WERI-Rb-1 (cell line): ENCODE measurements around the gene PABPN1L.

ENCODE experiments used
- DNase-seq: peaks from one replicate; pipeline ENCODE4 v3.0.0-alpha.2; 2020
- H3K27ac ChIP-seq: fragments of 250-450 bp; sonication (Bioruptor Pico); 2 replicates; pipeline ENCODE4 v1.5.1; 2020; ENCODE audit warnings: mild to moderate bottlenecking, moderate library complexity
- H3K27me3 ChIP-seq: fragments of 250-450 bp; sonication (Bioruptor Pico); 2 replicates; pipeline ENCODE4 v1.5.1; 2021; ENCODE audit warnings: mild to moderate bottlenecking, low read depth, moderate library complexity; ENCODE audit not compliant: insufficient read depth, severe bottlenecking
- H3K36me3 ChIP-seq: fragments of 250-450 bp; sonication (Bioruptor Pico); 2 replicates; pipeline ENCODE4 v1.5.1; 2020; ENCODE audit warnings: mild to moderate bottlenecking, moderate library complexity
- H3K4me3 ChIP-seq: 2 replicates; pipeline ENCODE4 v1.5.1; 2011; ENCODE audit warnings: low read depth, mild to moderate bottlenecking, control low read depth, low read length
- H3K9me3 ChIP-seq: fragments of 250-450 bp; sonication (Bioruptor Pico); 2 replicates; pipeline ENCODE4 v1.5.1; 2021; ENCODE audit warnings: mild to moderate bottlenecking, moderate library complexity; ENCODE audit not compliant: severe bottlenecking
- TF ChIP-seq, protein P1 (sequence below): IDR thresholded peaks from 2 replicates; pipeline ENCODE4 v1.5.1; 2011; ENCODE audit warnings: low read depth, mild to moderate bottlenecking, control low read depth, inconsistent platforms, low read length

The PABPN1L gene

DNA sequence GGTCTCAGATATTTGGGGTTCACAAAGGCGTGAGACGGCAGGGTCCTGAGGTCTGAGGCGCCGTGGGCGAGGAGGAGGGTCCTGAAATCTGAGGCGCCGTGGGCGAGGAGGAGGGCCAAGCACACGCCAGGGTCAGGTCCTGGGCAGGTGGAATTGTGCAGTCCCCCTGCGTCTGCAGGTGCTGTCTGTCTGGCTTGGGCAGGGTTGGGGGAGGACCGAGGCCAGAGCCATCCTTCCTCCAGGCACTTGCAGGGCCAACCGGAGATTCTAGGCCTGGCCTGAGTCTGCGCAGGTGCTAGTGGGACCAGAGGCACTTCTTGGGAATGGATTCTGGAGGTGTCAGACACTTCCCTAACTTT lies 52.3 kb downstream of the PABPN1L start:
- Histone ChIP-seq H3K9me3 (no peaks in the 10 kb centered on the region), H3K36me3 (peaks cover 10% of the 10 kb centered on the region), H3K27me3 (no peaks in the 10 kb centered on the region), H3K4me3 (no peak overlapping the region), H3K27ac (no peak overlapping the region)
- no peak for DNase-seq
- TF ChIP-seq, protein P1, sequence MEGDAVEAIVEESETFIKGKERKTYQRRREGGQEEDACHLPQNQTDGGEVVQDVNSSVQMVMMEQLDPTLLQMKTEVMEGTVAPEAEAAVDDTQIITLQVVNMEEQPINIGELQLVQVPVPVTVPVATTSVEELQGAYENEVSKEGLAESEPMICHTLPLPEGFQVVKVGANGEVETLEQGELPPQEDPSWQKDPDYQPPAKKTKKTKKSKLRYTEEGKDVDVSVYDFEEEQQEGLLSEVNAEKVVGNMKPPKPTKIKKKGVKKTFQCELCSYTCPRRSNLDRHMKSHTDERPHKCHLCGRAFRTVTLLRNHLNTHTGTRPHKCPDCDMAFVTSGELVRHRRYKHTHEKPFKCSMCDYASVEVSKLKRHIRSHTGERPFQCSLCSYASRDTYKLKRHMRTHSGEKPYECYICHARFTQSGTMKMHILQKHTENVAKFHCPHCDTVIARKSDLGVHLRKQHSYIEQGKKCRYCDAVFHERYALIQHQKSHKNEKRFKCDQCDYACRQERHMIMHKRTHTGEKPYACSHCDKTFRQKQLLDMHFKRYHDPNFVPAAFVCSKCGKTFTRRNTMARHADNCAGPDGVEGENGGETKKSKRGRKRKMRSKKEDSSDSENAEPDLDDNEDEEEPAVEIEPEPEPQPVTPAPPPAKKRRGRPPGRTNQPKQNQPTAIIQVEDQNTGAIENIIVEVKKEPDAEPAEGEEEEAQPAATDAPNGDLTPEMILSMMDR, result no peak
